Renal cortical epithelial cell (primary cell): Measurements from ENCODE around the gene CLCNKA. TPM values are rescaled to one million over a fixed set of nuclear protein-coding genes. Genes with fewer than 3 reads are reported as not detected.
A peak's percentile ranks its signal among the peaks of the same experiment; 100 is the strongest.
"Not testable (repeated sequence)": the region's sequence is repeated elsewhere in the genome, so short reads cannot be mapped to it uniquely, and the experiment has no call there.

ENCODE experiments used
- DNase-seq: peaks from one replicate; pipeline ENCODE4 v3.0.0-alpha.2; 2011; ENCODE audit warnings: low read depth
- total RNA-seq: library from RNA; depleted of rRNA; stranded (reverse); fragments of >200 nt; gene quantifications from 2 replicates; pipeline ENCODE4 v1.2.3, GENCODE V29; 2014

The CLCNKA gene
- 0.20 TPM in 1 of 2 replicates, not detected in the other for total RNA-seq

GRCh38 chr1:16021681-16022080 is at the start of gene CLCNKA:
Gene CLCNKA, plus strand, starts transcription at chr1:16022036. Its CDS starts 584 bp downstream, at chr1:16022620.
- DNase-seq, result no peak

GRCh38 chr1:15972409-15972808 is 49.4 kb upstream of the CLCNKA start:
- DNase-seq, result no peak

- DNase-seq, result no peak
Measured at GRCh38 chr1:15973772-15974171, 48.1 kb upstream of the CLCNKA start.

GRCh38 chr1:15974855-15975254 is 47.0 kb upstream of the CLCNKA start:
- DNase-seq, result no peak

GRCh38 chr1:15975358-15975804 is 46.5 kb upstream of the CLCNKA start:
- no peak for DNase-seq

- DNase-seq, result peak; percentile 85
Measured at GRCh38 chr1:15975805-15976680, 45.8 kb upstream of the CLCNKA start, which contains the start of gene ZBTB17. Gene ZBTB17, minus strand, starts transcription at chr1:15976101. Its CDS starts 27,606 bp downstream, at chr1:15948495.

GRCh38 chr1:15977947-15978346 is 43.9 kb upstream of the CLCNKA start:
- DNase-seq, result not testable (repeated sequence)

- no peak for DNase-seq
Measured at GRCh38 chr1:15981679-15982078, 40.2 kb upstream of the CLCNKA start.

- DNase-seq, result no peak
Measured at GRCh38 chr1:15983275-15983674, 38.6 kb upstream of the CLCNKA start.

- peak; percentile 92 for DNase-seq
Measured at GRCh38 chr1:15985611-15986297, 36.1 kb upstream of the CLCNKA start.

- DNase-seq, result no peak
Measured at GRCh38 chr1:15988856-15989736, 32.7 kb upstream of the CLCNKA start.

- DNase-seq, result no peak
Measured at GRCh38 chr1:15989776-15990175, 32.1 kb upstream of the CLCNKA start.

GRCh38 chr1:15991427-15992186 is 30.2 kb upstream of the CLCNKA start:
- no peak for DNase-seq

- no peak for DNase-seq
Measured at GRCh38 chr1:15992187-15992553, 29.7 kb upstream of the CLCNKA start.

- DNase-seq, result no peak
Measured at GRCh38 chr1:15992582-15993500, 29.0 kb upstream of the CLCNKA start.

- DNase-seq, result no peak
Measured at GRCh38 chr1:15993666-15994065, 28.2 kb upstream of the CLCNKA start.

- no peak for DNase-seq
Measured at GRCh38 chr1:15994081-15994480, 27.8 kb upstream of the CLCNKA start.

- DNase-seq, result peak; percentile 29
Measured at GRCh38 chr1:15994590-15995351, 27.1 kb upstream of the CLCNKA start.

- no peak for DNase-seq
Measured at GRCh38 chr1:15997076-15997585, 24.7 kb upstream of the CLCNKA start.
